ENCODE results near the gene XG.
"Not testable (repeated sequence)": the region's sequence is repeated elsewhere in the genome, so short reads cannot be mapped to it uniquely, and the experiment has no call there.

XG gene

GRCh38 chrX:2774776-2775175, 22.9 kb downstream of the XG start:
- Histone ChIP-seq H3K27ac (ENCODE audit: low read depth, low read length, poor library complexity, severe bottlenecking) (no peak overlapping the region), H3K4me2 (ENCODE audit: low read length) (no peak overlapping the region), H3K9ac (ENCODE audit: low read length) (no peak overlapping the region), H3K36me3 (ENCODE audit: insufficient read depth, low read length) (no peaks in the 10 kb centered on the region), H3K9me2 (ENCODE audit: low read depth, low read length) (no peaks in the 10 kb centered on the region), H3K4me1 (ENCODE audit: insufficient read depth, low read length, severe bottlenecking) (no peaks in the 10 kb centered on the region), H3K9me3 (ENCODE audit: low read length) (0 out of 2 replicates have a peak, but pooled peaks cover 5% of the 10 kb centered on the region), H3K79me2 (ENCODE audit: insufficient read depth, low read length) (no peaks in the 10 kb centered on the region), H3F3A (ENCODE audit: insufficient read depth, low read length) (no peaks in the 10 kb centered on the region), H4K20me1 (ENCODE audit: insufficient read depth, low read length) (no peaks in the 10 kb centered on the region), H3K27me3 (ENCODE audit: insufficient read depth, low read length) (0 out of 2 replicates have a peak, but pooled peaks cover 3% of the 10 kb centered on the region), H2AFZ (ENCODE audit: low read length) (no peak overlapping the region), H3K4me3 (ENCODE audit: low read depth, low read length, poor library complexity, severe bottlenecking) (no peak overlapping the region)
- TF ChIP-seq CTCF (IDR thresholded peaks at IDR 0.05; ENCODE audit: low read length): no peak
- no peak for TF ChIP-seq EZH2 (IDR thresholded peaks at IDR 0.05; ENCODE audit: borderline replicate concordance, low read length)

- not testable (repeated sequence) for H3K4me2 ChIP-seq (ENCODE audit: low read length); H3K4me3 ChIP-seq (ENCODE audit: low read depth, low read length, poor library complexity, severe bottlenecking); H3K9me2 ChIP-seq (ENCODE audit: low read depth, low read length); H3K36me3 ChIP-seq (ENCODE audit: insufficient read depth, low read length); H3K27me3 ChIP-seq (ENCODE audit: insufficient read depth, low read length); H3K79me2 ChIP-seq (ENCODE audit: insufficient read depth, low read length); H4K20me1 ChIP-seq (ENCODE audit: insufficient read depth, low read length); H3K9me3 ChIP-seq (ENCODE audit: low read length); H3K9ac ChIP-seq (ENCODE audit: low read length); H3K4me1 ChIP-seq (ENCODE audit: insufficient read depth, low read length, severe bottlenecking); H3K27ac ChIP-seq (ENCODE audit: low read depth, low read length, poor library complexity, severe bottlenecking); H2AFZ ChIP-seq (ENCODE audit: low read length); H3F3A ChIP-seq (ENCODE audit: insufficient read depth, low read length)
Measured at GRCh38 chrX:2780472-2781225, 28.8 kb downstream of the XG start.

- H3K4me2 ChIP-seq (ENCODE audit: low read length): no peak overlapping the region
- TF ChIP-seq CTCF (IDR thresholded peaks at IDR 0.05; ENCODE audit: low read length): no peak
- no peak for TF ChIP-seq EZH2 (IDR thresholded peaks at IDR 0.05; ENCODE audit: borderline replicate concordance, low read length)
Measured at GRCh38 chrX:2781226-2781571, 29.4 kb downstream of the XG start.

GRCh38 chrX:2781698-2782097, 29.9 kb downstream of the XG start:
- Histone ChIP-seq H3K4me1 (ENCODE audit: insufficient read depth, low read length, severe bottlenecking) (no peaks in the 10 kb centered on the region), H3K36me3 (ENCODE audit: insufficient read depth, low read length) (no peaks in the 10 kb centered on the region), H3K4me3 (ENCODE audit: low read depth, low read length, poor library complexity, severe bottlenecking) (no peak overlapping the region), H3K79me2 (ENCODE audit: insufficient read depth, low read length) (no peaks in the 10 kb centered on the region), H3K27me3 (ENCODE audit: insufficient read depth, low read length) (no peaks in the 10 kb centered on the region), H3K27ac (ENCODE audit: low read depth, low read length, poor library complexity, severe bottlenecking) (no peak overlapping the region), H2AFZ (ENCODE audit: low read length) (no peak overlapping the region), H3K4me2 (ENCODE audit: low read length) (no peak overlapping the region), H3K9me2 (ENCODE audit: low read depth, low read length) (no peaks in the 10 kb centered on the region), H3K9me3 (ENCODE audit: low read length) (no peaks in the 10 kb centered on the region), H3F3A (ENCODE audit: insufficient read depth, low read length) (no peaks in the 10 kb centered on the region), H3K9ac (ENCODE audit: low read length) (no peak overlapping the region), H4K20me1 (ENCODE audit: insufficient read depth, low read length) (no peaks in the 10 kb centered on the region)
- TF ChIP-seq EZH2 (IDR thresholded peaks at IDR 0.05; ENCODE audit: borderline replicate concordance, low read length) (no peak), CTCF (IDR thresholded peaks at IDR 0.05; ENCODE audit: low read length) (no peak)

More at GRCh38 chrX:2781226-2781571, 29.4 kb downstream of the XG start:
- Histone ChIP-seq H3K4me1 (ENCODE audit: insufficient read depth, low read length, severe bottlenecking) (no peaks in the 10 kb centered on the region), H3K36me3 (ENCODE audit: insufficient read depth, low read length) (no peaks in the 10 kb centered on the region), H3K79me2 (ENCODE audit: insufficient read depth, low read length) (no peaks in the 10 kb centered on the region), H3K4me3 (ENCODE audit: low read depth, low read length, poor library complexity, severe bottlenecking) (no peak overlapping the region), H3K9me2 (ENCODE audit: low read depth, low read length) (no peaks in the 10 kb centered on the region), H3F3A (ENCODE audit: insufficient read depth, low read length) (no peaks in the 10 kb centered on the region), H4K20me1 (ENCODE audit: insufficient read depth, low read length) (no peaks in the 10 kb centered on the region), H3K9me3 (ENCODE audit: low read length) (no peaks in the 10 kb centered on the region), H3K27ac (ENCODE audit: low read depth, low read length, poor library complexity, severe bottlenecking) (no peak overlapping the region), H3K9ac (ENCODE audit: low read length) (no peak overlapping the region), H2AFZ (ENCODE audit: low read length) (no peak overlapping the region), H3K27me3 (ENCODE audit: insufficient read depth, low read length) (no peaks in the 10 kb centered on the region)

Data from OCI-LY1 (cell line).